Nephron (organoid): ENCODE measurements around the gene SERPINA10.
A peak's percentile ranks its signal among the peaks of the same experiment; 100 is the strongest.

Experiments
- H3K27ac Mint-ChIP-seq, 3 experiments: 2 replicates each; pipeline ENCODE4 v1.8.0; 2020; ENCODE audit warnings: mixed read lengths in 3 of 3, mild to moderate bottlenecking in 2 of 3, moderate library complexity in 1 of 3
- H3K27me3 Mint-ChIP-seq: 2 replicates; pipeline ENCODE4 v1.8.0; 2021; ENCODE audit warnings: low read depth, mild to moderate bottlenecking, moderate library complexity, mixed read lengths
- H3K36me3 Mint-ChIP-seq: 2 replicates; pipeline ENCODE4 v1.8.0; 2020; ENCODE audit warnings: low read depth, mixed read lengths
- H3K4me1 Mint-ChIP-seq: 2 replicates; pipeline ENCODE4 v1.8.0; 2020; ENCODE audit warnings: mixed read lengths
- H3K4me3 Mint-ChIP-seq, 3 experiments: 2 replicates each; pipeline ENCODE4 v1.8.0; 2020; ENCODE audit warnings: mild to moderate bottlenecking in 3 of 3, mixed read lengths in 3 of 3, moderate library complexity in 2 of 3
- H3K9me3 Mint-ChIP-seq: 2 replicates; pipeline ENCODE4 v1.8.0; 2020; ENCODE audit warnings: mixed read lengths
- CTCF ChIP-seq, 3 experiments: fragments of 200-600 bp; sonication (generic); IDR thresholded peaks; one replicate each; pipeline ENCODE4 v1.5.0; 2021; ENCODE audit warnings: antibody characterized with exemption in 3 of 3; ENCODE audit not compliant: unreplicated experiment in 3 of 3

The SERPINA10 gene

GRCh38 chr14:94292872-94293577 is at the start of gene SERPINA10:
Gene SERPINA10, minus strand, starts transcription at chr14:94293268. Its CDS starts 2,675 bp downstream, at chr14:94290593.
- Mint-ChIP-seq H3K4me3 (no peak within 1 kb of the TSS), H3K4me1 (no peaks in the 10 kb centered on the region), H3K9me3 (no peaks in the 10 kb centered on the region), H3K36me3 (no peaks in the 10 kb centered on the region), H3K27me3 (peaks cover 3% of the 10 kb centered on the region), H3K27ac (no peak within 1 kb of the TSS)
- no peak for TF ChIP-seq CTCF (IDR thresholded peaks at IDR 0.05; ENCODE audit: unreplicated experiment in 3 of 3)

- Mint-ChIP-seq H3K9me3 (peaks cover 4% of the 10 kb centered on the region), H3K4me3 (no peak overlapping the region), H3K36me3 (no peaks in the 10 kb centered on the region), H3K27ac (peak overlapping the region in 2 of 3 experiments; percentile 1 to 20), H3K4me1 (peaks cover 22% of the 10 kb centered on the region), H3K27me3 (peaks cover 5% of the 10 kb centered on the region)
- TF ChIP-seq CTCF (IDR thresholded peaks at IDR 0.05; ENCODE audit: unreplicated experiment in 3 of 3), result no peak
Observed at GRCh38 chr14:94342334-94342934, 49.4 kb upstream of the SERPINA10 start.

GRCh38 chr14:94341656-94342333 is 48.7 kb upstream of the SERPINA10 start:
- Mint-ChIP-seq H3K27ac (peak overlapping the region in 2 of 3 experiments; percentile 1 to 20), H3K9me3 (peaks cover 4% of the 10 kb centered on the region), H3K27me3 (peaks cover 5% of the 10 kb centered on the region), H3K4me3 (no peak overlapping the region), H3K4me1 (peaks cover 22% of the 10 kb centered on the region), H3K36me3 (no peaks in the 10 kb centered on the region)
- no peak for TF ChIP-seq CTCF (IDR thresholded peaks at IDR 0.05; ENCODE audit: unreplicated experiment in 3 of 3)

- TF ChIP-seq CTCF (IDR thresholded peaks at IDR 0.05; ENCODE audit: unreplicated experiment in 3 of 3), result no peak
- peaks cover 5% of the 10 kb centered on the region for H3K27me3 Mint-ChIP-seq
- no peak overlapping the region for H3K4me3 Mint-ChIP-seq
- peaks cover 22% of the 10 kb centered on the region for H3K4me1 Mint-ChIP-seq
- peaks cover 4% of the 10 kb centered on the region for H3K9me3 Mint-ChIP-seq
- no peak overlapping the region for H3K27ac Mint-ChIP-seq
- H3K36me3 Mint-ChIP-seq, result no peaks in the 10 kb centered on the region
Observed at GRCh38 chr14:94340533-94340932, 47.5 kb upstream of the SERPINA10 start.

GRCh38 chr14:94338023-94338422 is 45.0 kb upstream of the SERPINA10 start:
- H3K9me3 Mint-ChIP-seq, result peaks cover 6% of the 10 kb centered on the region
- no peaks in the 10 kb centered on the region for H3K27me3 Mint-ChIP-seq
- peaks cover 22% of the 10 kb centered on the region for H3K4me1 Mint-ChIP-seq
- H3K36me3 Mint-ChIP-seq, result no peaks in the 10 kb centered on the region
- H3K27ac Mint-ChIP-seq, result no peak overlapping the region
- TF ChIP-seq CTCF (IDR thresholded peaks at IDR 0.05; ENCODE audit: unreplicated experiment in 3 of 3), result no peak
- no peak overlapping the region for H3K4me3 Mint-ChIP-seq
